Fibroblast of lung (primary cell): ENCODE data around the gene RBM33.

Experiments used
- EZH2 ChIP-seq: IDR thresholded peaks from 2 replicates; pipeline ENCODE4 v1.5.1; 2012; ENCODE audit warnings: low read length, control low read depth, mild to moderate bottlenecking; ENCODE audit errors: missing control alignments
- TF ChIP-seq, protein P1 (sequence below), 2 donors: IDR thresholded peaks in 1 of 2; conservative IDR thresholded peaks in 1 of 2; 1 replicate in 1 of 2; 2 replicates in 1 of 2; pipeline ENCODE4 v1.5.1; 2011 to 2012; ENCODE audit warnings: low read length in 2 of 2, control low read depth in 1 of 2, inconsistent platforms in 1 of 2, low read depth in 1 of 2, mild to moderate bottlenecking in 1 of 2

DNA sequence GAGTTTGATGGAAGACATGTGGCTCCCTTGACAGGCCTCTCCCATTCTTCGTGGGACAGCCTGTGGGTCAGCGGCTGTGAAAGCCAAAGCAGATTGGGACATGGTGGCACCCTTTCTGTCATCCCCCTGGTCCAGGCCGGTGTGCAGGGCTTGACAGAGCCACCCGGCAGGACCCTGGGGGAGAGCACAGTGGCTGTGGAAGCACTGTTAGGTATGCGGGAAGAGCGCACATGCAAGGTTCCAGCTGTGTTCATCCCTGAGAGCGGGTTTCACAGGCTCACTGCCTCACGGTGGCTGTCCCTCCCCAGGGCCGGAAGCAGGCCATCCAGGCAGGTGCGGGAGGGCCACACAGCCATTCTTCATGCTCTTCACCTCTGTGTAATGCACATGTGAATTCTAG, 138.0 kb downstream of the RBM33 start:
- TF ChIP-seq, protein P1, sequence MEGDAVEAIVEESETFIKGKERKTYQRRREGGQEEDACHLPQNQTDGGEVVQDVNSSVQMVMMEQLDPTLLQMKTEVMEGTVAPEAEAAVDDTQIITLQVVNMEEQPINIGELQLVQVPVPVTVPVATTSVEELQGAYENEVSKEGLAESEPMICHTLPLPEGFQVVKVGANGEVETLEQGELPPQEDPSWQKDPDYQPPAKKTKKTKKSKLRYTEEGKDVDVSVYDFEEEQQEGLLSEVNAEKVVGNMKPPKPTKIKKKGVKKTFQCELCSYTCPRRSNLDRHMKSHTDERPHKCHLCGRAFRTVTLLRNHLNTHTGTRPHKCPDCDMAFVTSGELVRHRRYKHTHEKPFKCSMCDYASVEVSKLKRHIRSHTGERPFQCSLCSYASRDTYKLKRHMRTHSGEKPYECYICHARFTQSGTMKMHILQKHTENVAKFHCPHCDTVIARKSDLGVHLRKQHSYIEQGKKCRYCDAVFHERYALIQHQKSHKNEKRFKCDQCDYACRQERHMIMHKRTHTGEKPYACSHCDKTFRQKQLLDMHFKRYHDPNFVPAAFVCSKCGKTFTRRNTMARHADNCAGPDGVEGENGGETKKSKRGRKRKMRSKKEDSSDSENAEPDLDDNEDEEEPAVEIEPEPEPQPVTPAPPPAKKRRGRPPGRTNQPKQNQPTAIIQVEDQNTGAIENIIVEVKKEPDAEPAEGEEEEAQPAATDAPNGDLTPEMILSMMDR (conservative IDR thresholded peaks at IDR 0.05 in 1 of 2, IDR thresholded peaks at IDR 0.05 in 1 of 2; ENCODE audit: low read depth in 1 of 2, low read length in 2 of 2), result no peak
- no peak for TF ChIP-seq EZH2
